NB4 (cell line): Measurements from ENCODE around the gene RFTN1.

Source experiments
- POLR2A ChIP-seq: IDR thresholded peaks from 2 replicates; pipeline ENCODE4 v1.6.1; 2011; ENCODE audit warnings: mild to moderate bottlenecking; ENCODE audit not compliant: insufficient read length; ENCODE audit errors: extremely low read depth
- TF ChIP-seq, protein P1 (sequence below): IDR thresholded peaks from one replicate; pipeline ENCODE4 v1.5.1; 2012; ENCODE audit warnings: low read depth, low read length
- TF ChIP-seq, protein P2 (sequence below): IDR thresholded peaks from 2 replicates; pipeline ENCODE4 v1.6.1; 2011; ENCODE audit warnings: low read depth, low read length

DNA sequence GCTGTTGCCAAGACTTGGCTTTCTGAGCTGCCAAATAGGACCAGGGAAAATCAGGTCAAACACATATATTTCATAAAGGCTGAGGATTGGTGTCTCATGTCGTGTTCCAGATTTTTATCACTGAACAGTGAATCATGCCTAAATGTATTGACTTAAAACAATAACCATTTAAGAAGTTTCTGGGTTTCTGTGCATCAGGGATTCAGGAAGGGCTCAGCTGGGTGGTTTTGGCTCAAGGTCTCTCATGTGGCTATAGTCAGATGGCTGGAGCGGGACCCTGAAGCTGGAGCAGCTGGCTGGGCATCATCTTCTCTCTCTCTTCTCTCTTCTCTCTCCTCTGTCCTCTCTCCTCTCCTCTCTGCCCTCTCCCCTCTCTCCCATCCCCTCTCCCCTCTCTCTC lies 10.7 kb upstream of the RFTN1 start:
- TF ChIP-seq POLR2A: no peak
- TF ChIP-seq, protein P1, sequence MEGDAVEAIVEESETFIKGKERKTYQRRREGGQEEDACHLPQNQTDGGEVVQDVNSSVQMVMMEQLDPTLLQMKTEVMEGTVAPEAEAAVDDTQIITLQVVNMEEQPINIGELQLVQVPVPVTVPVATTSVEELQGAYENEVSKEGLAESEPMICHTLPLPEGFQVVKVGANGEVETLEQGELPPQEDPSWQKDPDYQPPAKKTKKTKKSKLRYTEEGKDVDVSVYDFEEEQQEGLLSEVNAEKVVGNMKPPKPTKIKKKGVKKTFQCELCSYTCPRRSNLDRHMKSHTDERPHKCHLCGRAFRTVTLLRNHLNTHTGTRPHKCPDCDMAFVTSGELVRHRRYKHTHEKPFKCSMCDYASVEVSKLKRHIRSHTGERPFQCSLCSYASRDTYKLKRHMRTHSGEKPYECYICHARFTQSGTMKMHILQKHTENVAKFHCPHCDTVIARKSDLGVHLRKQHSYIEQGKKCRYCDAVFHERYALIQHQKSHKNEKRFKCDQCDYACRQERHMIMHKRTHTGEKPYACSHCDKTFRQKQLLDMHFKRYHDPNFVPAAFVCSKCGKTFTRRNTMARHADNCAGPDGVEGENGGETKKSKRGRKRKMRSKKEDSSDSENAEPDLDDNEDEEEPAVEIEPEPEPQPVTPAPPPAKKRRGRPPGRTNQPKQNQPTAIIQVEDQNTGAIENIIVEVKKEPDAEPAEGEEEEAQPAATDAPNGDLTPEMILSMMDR: no peak
- TF ChIP-seq, protein P2, sequence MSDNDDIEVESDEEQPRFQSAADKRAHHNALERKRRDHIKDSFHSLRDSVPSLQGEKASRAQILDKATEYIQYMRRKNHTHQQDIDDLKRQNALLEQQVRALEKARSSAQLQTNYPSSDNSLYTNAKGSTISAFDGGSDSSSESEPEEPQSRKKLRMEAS: no peak
